ENCODE results near the gene C9orf72.
"Not testable (repeated sequence)": the region's sequence is repeated elsewhere in the genome, so short reads cannot be mapped to it uniquely, and the experiment has no call there.

The C9orf72 gene

GRCh38 chr9:27510780-27511179 lies 62.5 kb downstream of the C9orf72 start:
- no peak for DNase-seq

- DNase-seq = no peak
These were observed 66.3 kb downstream of the C9orf72 start for GRCh38 chr9:27506981-27507380.

GRCh38 chr9:27505744-27506161 lies 67.5 kb downstream of the C9orf72 start:
- no peak for DNase-seq

- DNase-seq = no peak
These were observed 69.0 kb downstream of the C9orf72 start for GRCh38 chr9:27504259-27504658.

- DNase-seq = no peak
These were observed 69.7 kb downstream of the C9orf72 start for GRCh38 chr9:27503623-27504022.

GRCh38 chr9:27500902-27501301 lies 72.4 kb downstream of the C9orf72 start:
- DNase-seq = not testable (repeated sequence)

GRCh38 chr9:27499451-27499850 lies 73.8 kb downstream of the C9orf72 start:
- DNase-seq = no peak

- no peak for DNase-seq
These were observed 75.3 kb downstream of the C9orf72 start for GRCh38 chr9:27497883-27498417.

Data from NCI-H2029 (cell line).